Measurements from ENCODE around the gene RBMXL2. TPM values are rescaled to one million over a fixed set of nuclear protein-coding genes. Genes with fewer than 3 reads are reported as not detected.
A peak's percentile ranks its signal among the peaks of the same experiment; 100 is the strongest.

The RBMXL2 gene
- total RNA-seq, 1 donor from 2014 or later = 0.14 TPM

- DNase-seq (ENCODE audit: low spot score, unreplicated experiment) = no peak
- Mint-ChIP-seq H3K27ac (no peak overlapping the region), H3K4me1 (ENCODE audit: low read depth) (no peaks in the 10 kb centered on the region), H3K4me3 (ENCODE audit: low read depth) (no peak overlapping the region), H3K9me3 (ENCODE audit: low read depth) (no peaks in the 10 kb centered on the region), H3K36me3 (ENCODE audit: insufficient read depth) (no peaks in the 10 kb centered on the region), H3K27me3 (peaks cover 13% of the 10 kb centered on the region)
- no peak for TF ChIP-seq CTCF (IDR thresholded peaks at IDR 0.05; ENCODE audit: unreplicated experiment)
Observed at GRCh38 chr11:7060868-7061267, 27.9 kb upstream of the RBMXL2 start.

- TF ChIP-seq CTCF (IDR thresholded peaks at IDR 0.05; ENCODE audit: unreplicated experiment) = no peak
- no peak overlapping the region for H3K27ac Mint-ChIP-seq
- H3K4me3 Mint-ChIP-seq (ENCODE audit: low read depth) = no peak overlapping the region
- no peaks in the 10 kb centered on the region for H3K4me1 Mint-ChIP-seq (ENCODE audit: low read depth)
- DNase-seq (ENCODE audit: low spot score, unreplicated experiment) = no peak
- H3K36me3 Mint-ChIP-seq (ENCODE audit: insufficient read depth) = no peaks in the 10 kb centered on the region
- H3K27me3 Mint-ChIP-seq = peaks cover 21% of the 10 kb centered on the region
- H3K9me3 Mint-ChIP-seq (ENCODE audit: low read depth) = peaks cover 4% of the 10 kb centered on the region
Observed at GRCh38 chr11:7062534-7062933, 26.3 kb upstream of the RBMXL2 start.

- Mint-ChIP-seq H3K27ac (peak overlapping the region; percentile 74), H3K4me1 (ENCODE audit: low read depth) (peaks cover 11% of the 10 kb centered on the region), H3K4me3 (ENCODE audit: low read depth) (no peak overlapping the region), H3K36me3 (ENCODE audit: insufficient read depth) (no peaks in the 10 kb centered on the region), H3K9me3 (ENCODE audit: low read depth) (peaks cover 4% of the 10 kb centered on the region), H3K27me3 (no peaks in the 10 kb centered on the region)
- TF ChIP-seq CTCF (IDR thresholded peaks at IDR 0.05; ENCODE audit: unreplicated experiment) = no peak
- no peak for DNase-seq (ENCODE audit: low spot score, unreplicated experiment)
Observed at GRCh38 chr11:7072401-7073028, 16.3 kb upstream of the RBMXL2 start.

GRCh38 chr11:7077101-7077500 is 11.7 kb upstream of the RBMXL2 start:
- Mint-ChIP-seq H3K27me3 (no peaks in the 10 kb centered on the region), H3K36me3 (ENCODE audit: insufficient read depth) (no peaks in the 10 kb centered on the region), H3K9me3 (ENCODE audit: low read depth) (peaks cover 19% of the 10 kb centered on the region), H3K4me1 (ENCODE audit: low read depth) (peaks cover 11% of the 10 kb centered on the region), H3K27ac (no peak overlapping the region), H3K4me3 (ENCODE audit: low read depth) (no peak overlapping the region)
- DNase-seq (ENCODE audit: low spot score, unreplicated experiment) = no peak
- no peak for TF ChIP-seq CTCF (IDR thresholded peaks at IDR 0.05; ENCODE audit: unreplicated experiment)

- H3K27ac Mint-ChIP-seq = no peak overlapping the region
- H3K36me3 Mint-ChIP-seq (ENCODE audit: insufficient read depth) = no peaks in the 10 kb centered on the region
- H3K9me3 Mint-ChIP-seq (ENCODE audit: low read depth) = peaks cover 19% of the 10 kb centered on the region
- no peak for TF ChIP-seq CTCF (IDR thresholded peaks at IDR 0.05; ENCODE audit: unreplicated experiment)
- DNase-seq (ENCODE audit: low spot score, unreplicated experiment) = no peak
- no peaks in the 10 kb centered on the region for H3K27me3 Mint-ChIP-seq
- peaks cover 3% of the 10 kb centered on the region for H3K4me1 Mint-ChIP-seq (ENCODE audit: low read depth)
- no peak overlapping the region for H3K4me3 Mint-ChIP-seq (ENCODE audit: low read depth)
Observed at GRCh38 chr11:7079545-7080135, 9.2 kb upstream of the RBMXL2 start.

Data from progenitor cell of endocrine pancreas (in vitro differentiated cells).